ENCODE measurements around the gene CCDC51. TPM values are rescaled to one million over a fixed set of nuclear protein-coding genes. Genes with fewer than 3 reads are reported as not detected.

The CCDC51 gene
- total and polyA plus RNA-seq, 5 donors = 8.7 to 11.5 (median 11.2) TPM

DNA sequence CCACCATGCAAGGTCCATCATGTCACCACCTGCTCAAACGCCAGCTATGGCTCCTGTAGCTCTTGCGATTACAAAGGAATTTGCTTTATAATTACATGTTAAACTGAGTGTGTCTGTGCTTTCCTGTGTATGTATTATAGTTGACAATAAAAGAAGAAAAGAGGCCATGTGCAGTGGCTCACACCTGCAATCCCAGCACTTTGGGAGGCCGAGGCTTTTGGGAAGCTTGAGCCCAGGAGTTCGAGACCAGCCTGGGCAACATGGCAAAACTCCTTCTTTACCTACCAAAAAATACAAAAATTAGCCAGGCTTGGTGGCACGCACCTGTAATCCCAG lies 33.7 kb upstream of the CCDC51 start:
- WGBS = 60% methylated on average over 5 of the region's 5 CpGs
- DNase-seq (no peak), ATAC-seq (no peak)
- no peaks in the 10 kb centered on the region for H3K27me3 ChIP-seq (ENCODE audit: control insufficient read depth, insufficient read depth)
- H3K4me3 ChIP-seq (ENCODE audit: low read length) = no peak overlapping the region
- peak overlapping the region; percentile 99 for H3K27ac ChIP-seq (ENCODE audit: low read length)
- intact Hi-C loops (cut with DNase I) = no loop called here
- H3K9me3 ChIP-seq (ENCODE audit: control insufficient read depth, low read length) = no peaks in the 10 kb centered on the region
- H3K4me1 ChIP-seq (ENCODE audit: control insufficient read depth, insufficient read depth, low read length) = peaks cover 6% of the 10 kb centered on the region

GRCh38 chr3:48472923-48473616 lies 33.2 kb upstream of the CCDC51 start:
- Histone ChIP-seq H3K4me1 (ENCODE audit: control insufficient read depth, insufficient read depth, low read length) (peaks cover 11% of the 10 kb centered on the region), H3K9me3 (ENCODE audit: control insufficient read depth, low read length) (no peaks in the 10 kb centered on the region), H3K27ac (ENCODE audit: low read length) (peak overlapping the region; percentile 99), H3K4me3 (ENCODE audit: low read length) (peak overlapping the region; percentile 89), H3K27me3 (ENCODE audit: control insufficient read depth, insufficient read depth) (no peaks in the 10 kb centered on the region)
- WGBS = 1% methylated on average over 17 of the region's 17 CpGs
- ATAC-seq (peak; percentile 93), DNase-seq (peak; percentile 94 to 97 (median 97))
- intact Hi-C loops (cut with DNase I) = no loop called here

DNA sequence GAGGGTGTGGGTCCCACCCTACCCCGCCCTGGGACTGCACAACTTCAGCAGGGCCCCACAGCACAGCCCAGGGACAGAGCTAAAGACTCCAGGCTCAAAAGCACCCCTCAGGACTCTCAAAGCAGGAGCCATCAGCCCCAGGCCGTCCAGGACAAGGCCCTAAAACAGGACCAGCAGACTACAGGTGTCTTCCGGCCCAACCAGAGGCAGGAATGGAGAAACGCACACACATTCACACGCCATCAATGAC lies 32.7 kb upstream of the CCDC51 start:
- Histone ChIP-seq H3K9me3 (ENCODE audit: control insufficient read depth, low read length) (no peaks in the 10 kb centered on the region), H3K27me3 (ENCODE audit: control insufficient read depth, insufficient read depth) (no peaks in the 10 kb centered on the region), H3K4me1 (ENCODE audit: control insufficient read depth, insufficient read depth, low read length) (peaks cover 11% of the 10 kb centered on the region), H3K4me3 (ENCODE audit: low read length) (peak overlapping the region; percentile 89), H3K27ac (ENCODE audit: low read length) (peak overlapping the region; percentile 99)
- ATAC-seq = peak; percentile 45 to 73
- WGBS = 3% methylated on average over 5 of the region's 5 CpGs
- peak in 2 of 3 donors; percentile 49 to 74 for DNase-seq
- intact Hi-C loops (cut with DNase I) = no loop called here

DNA sequence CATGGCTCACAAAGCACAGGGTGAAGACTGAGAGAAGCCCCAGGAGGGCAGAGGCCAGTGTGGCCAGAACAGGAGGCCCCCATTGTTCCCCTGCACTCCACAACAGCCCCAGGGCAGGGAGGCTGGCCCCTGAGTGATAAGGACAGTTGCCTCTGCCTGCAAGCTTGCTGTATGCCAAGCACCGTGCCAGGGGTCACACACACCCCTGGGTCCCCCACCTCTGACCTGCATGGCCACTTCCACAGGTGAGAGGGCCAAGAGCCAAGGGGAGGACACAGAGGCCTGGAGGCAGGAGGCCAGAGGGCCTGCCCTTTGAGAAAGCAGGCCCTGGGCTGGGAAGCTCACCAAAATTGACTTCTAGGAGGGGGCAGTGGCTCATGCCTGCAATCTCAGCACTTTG lies 30.4 kb upstream of the CCDC51 start:
- Histone ChIP-seq H3K4me3 (ENCODE audit: low read length) (no peak overlapping the region), H3K27ac (ENCODE audit: low read length) (no peak overlapping the region), H3K9me3 (ENCODE audit: control insufficient read depth, low read length) (no peaks in the 10 kb centered on the region), H3K27me3 (ENCODE audit: control insufficient read depth, insufficient read depth) (no peaks in the 10 kb centered on the region), H3K4me1 (ENCODE audit: control insufficient read depth, insufficient read depth, low read length) (peaks cover 9% of the 10 kb centered on the region)
- ATAC-seq (no peak), DNase-seq (no peak)
- WGBS = 43% methylated on average over 1 of the region's 1 CpG
- intact Hi-C loops (cut with DNase I) = no loop called here

- Histone ChIP-seq H3K4me3 (ENCODE audit: low read length) (no peak overlapping the region), H3K27me3 (ENCODE audit: control insufficient read depth, insufficient read depth) (no peaks in the 10 kb centered on the region), H3K9me3 (ENCODE audit: control insufficient read depth, low read length) (no peaks in the 10 kb centered on the region), H3K4me1 (ENCODE audit: control insufficient read depth, insufficient read depth, low read length) (peaks cover 9% of the 10 kb centered on the region), H3K27ac (ENCODE audit: low read length) (no peak overlapping the region)
- WGBS = 77% methylated on average over 29 of the region's 29 CpGs
- intact Hi-C loops (cut with DNase I) = loop anchor here in 3 of 4 donors (5.0 kb wide), 2 partner anchors 33 to 78 kb away; partner anchors contain the start of gene SHISA5 (in 2 of the 3)
- DNase-seq (peak in 1 of 3 donors; percentile 58), ATAC-seq (no peak)
Observed at GRCh38 chr3:48469046-48469915, 29.4 kb upstream of the CCDC51 start.

DNA sequence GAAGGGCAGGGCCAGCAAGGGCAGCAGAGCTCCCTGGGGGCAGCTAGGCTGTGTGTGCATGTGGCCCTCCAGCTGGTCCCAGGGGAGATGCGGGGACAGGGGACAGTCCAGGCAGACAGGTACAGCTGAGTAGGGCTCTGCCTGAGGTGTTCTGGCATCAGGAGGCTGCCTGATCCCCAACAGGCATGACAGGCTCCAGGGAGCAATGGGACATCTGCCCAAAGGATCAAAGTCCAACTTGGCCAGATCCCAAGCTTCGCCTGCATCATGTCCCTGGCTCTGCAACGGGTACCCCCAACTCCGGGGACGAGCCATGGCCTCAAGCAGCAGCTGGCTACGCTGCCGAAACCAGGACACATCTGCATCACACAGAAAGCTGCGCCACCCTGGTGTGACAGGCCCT lies 28.4 kb upstream of the CCDC51 start:
- Histone ChIP-seq H3K4me1 (ENCODE audit: control insufficient read depth, insufficient read depth, low read length) (peaks cover 8% of the 10 kb centered on the region), H3K27me3 (ENCODE audit: control insufficient read depth, insufficient read depth) (no peaks in the 10 kb centered on the region), H3K4me3 (ENCODE audit: low read length) (no peak overlapping the region), H3K9me3 (ENCODE audit: control insufficient read depth, low read length) (no peaks in the 10 kb centered on the region), H3K27ac (ENCODE audit: low read length) (peak overlapping the region; percentile 15)
- DNase-seq (peak in 1 of 3 donors; percentile 64), ATAC-seq (no peak)
- intact Hi-C loops (cut with DNase I) = loop anchor here in 3 of 4 donors (5.0 kb wide), 2 partner anchors 34 to 79 kb away; partner anchors contain the start of gene SHISA5 (in 2 of the 3)
- 60% methylated on average over 8 of the region's 8 CpGs for WGBS

DNA sequence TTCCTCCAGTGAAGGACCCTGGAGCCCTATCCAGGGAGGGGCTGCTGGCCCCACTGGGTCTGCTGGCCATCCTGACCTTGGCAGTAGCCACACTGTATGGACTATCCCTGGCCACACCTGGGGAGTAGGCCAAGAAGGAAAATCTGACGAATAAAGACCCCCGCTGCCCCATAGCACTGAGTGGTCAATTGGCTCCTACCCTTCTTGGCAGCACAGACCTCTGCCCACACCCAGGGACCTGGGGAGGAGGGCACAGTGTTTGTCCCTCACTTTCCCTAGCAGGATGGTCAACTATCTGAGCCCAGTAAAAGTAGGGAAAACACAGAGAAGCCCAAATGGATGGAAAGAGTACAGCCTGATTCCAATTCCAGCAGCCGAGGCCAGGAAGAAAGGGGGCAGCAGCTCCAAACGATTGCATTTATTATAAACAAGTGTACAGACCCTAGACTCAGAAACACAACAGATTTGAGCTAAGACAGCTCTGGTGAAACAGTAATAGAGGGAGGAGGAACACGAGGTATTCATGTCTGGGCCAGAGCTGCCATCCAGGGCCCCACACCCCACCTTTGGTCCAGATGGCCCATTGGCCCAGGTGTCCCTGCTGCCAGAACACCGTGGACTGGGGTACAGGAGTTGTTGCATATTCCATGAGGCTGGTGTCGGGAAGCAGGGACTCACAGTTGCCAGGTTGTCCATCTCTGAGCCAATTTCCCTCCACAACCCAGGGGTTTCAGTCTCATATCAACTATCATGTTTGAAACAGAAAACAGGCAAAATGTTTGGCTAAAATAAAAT lies 27.8 kb upstream of the CCDC51 start:
- ATAC-seq (no peak), DNase-seq (no peak)
- H3K4me1 ChIP-seq (ENCODE audit: control insufficient read depth, insufficient read depth, low read length) = peaks cover 5% of the 10 kb centered on the region
- 57% methylated on average over 7 of the region's 7 CpGs for WGBS
- H3K9me3 ChIP-seq (ENCODE audit: control insufficient read depth, low read length) = no peaks in the 10 kb centered on the region
- H3K27ac ChIP-seq (ENCODE audit: low read length) = peak overlapping the region; percentile 15
- intact Hi-C loops (cut with DNase I) = loop anchor here in 3 of 4 donors (5.0 kb wide), 2 partner anchors 35 to 80 kb away; partner anchors contain the start of gene SHISA5 (in 2 of the 3)
- no peak overlapping the region for H3K4me3 ChIP-seq (ENCODE audit: low read length)
- H3K27me3 ChIP-seq (ENCODE audit: control insufficient read depth, insufficient read depth) = no peaks in the 10 kb centered on the region

GRCh38 chr3:48467110-48467454 lies 27.2 kb upstream of the CCDC51 start:
- 54% methylated on average over 9 of the region's 9 CpGs for WGBS
- peak overlapping the region; percentile 98 for H3K27ac ChIP-seq (ENCODE audit: low read length)
- peak overlapping the region; percentile 54 for H3K4me3 ChIP-seq (ENCODE audit: low read length)
- no peaks in the 10 kb centered on the region for H3K27me3 ChIP-seq (ENCODE audit: control insufficient read depth, insufficient read depth)
- ATAC-seq = no peak
- no peak for DNase-seq
- peaks cover 5% of the 10 kb centered on the region for H3K4me1 ChIP-seq (ENCODE audit: control insufficient read depth, insufficient read depth, low read length)
- intact Hi-C loops (cut with DNase I) = loop anchor here in 3 of 4 donors (5.0 kb wide), 2 partner anchors 35 to 80 kb away; partner anchors contain the start of gene SHISA5 (in 2 of the 3)
- H3K9me3 ChIP-seq (ENCODE audit: control insufficient read depth, low read length) = no peaks in the 10 kb centered on the region

DNA sequence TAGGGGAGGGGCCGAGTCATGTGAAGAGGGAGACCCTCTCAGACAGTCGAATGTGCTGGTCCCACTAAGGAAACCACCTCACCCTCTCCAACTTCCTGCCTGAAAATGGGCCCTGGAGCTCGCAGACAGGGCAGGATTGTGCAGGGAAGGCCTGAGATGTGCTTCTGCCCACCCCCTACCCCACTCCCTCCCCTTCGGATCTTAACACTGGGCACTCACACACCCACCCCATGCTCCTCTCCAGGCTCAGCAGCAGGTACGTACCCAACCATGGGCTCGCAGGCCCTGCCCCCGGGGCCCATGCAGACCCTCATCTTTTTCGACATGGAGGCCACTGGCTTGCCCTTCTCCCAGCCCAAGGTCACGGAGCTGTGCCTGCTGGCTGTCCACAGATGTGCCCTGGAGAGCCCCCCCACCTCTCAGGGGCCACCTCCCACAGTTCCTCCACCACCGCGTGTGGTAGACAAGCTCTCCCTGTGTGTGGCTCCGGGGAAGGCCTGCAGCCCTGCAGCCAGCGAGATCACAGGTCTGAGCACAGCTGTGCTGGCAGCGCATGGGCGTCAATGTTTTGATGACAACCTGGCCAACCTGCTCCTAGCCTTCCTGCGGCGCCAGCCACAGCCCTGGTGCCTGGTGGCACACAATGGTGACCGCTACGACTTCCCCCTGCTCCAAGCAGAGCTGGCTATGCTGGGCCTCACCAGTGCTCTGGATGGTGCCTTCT lies 26.6 kb upstream of the CCDC51 start:
- WGBS = 27% methylated on average over 19 of the region's 19 CpGs
- peak overlapping the region; percentile 98 for H3K27ac ChIP-seq (ENCODE audit: low read length)
- peak; percentile 2 to 25 for ATAC-seq
- H3K9me3 ChIP-seq (ENCODE audit: control insufficient read depth, low read length) = no peaks in the 10 kb centered on the region
- peak; percentile 51 to 71 (median 70) for DNase-seq
- intact Hi-C loops (cut with DNase I) = loop anchor here in 3 of 4 donors (5.0 kb wide), 2 partner anchors 36 to 81 kb away; partner anchors contain the start of gene SHISA5 (in 2 of the 3)
- no peaks in the 10 kb centered on the region for H3K27me3 ChIP-seq (ENCODE audit: control insufficient read depth, insufficient read depth)
- peaks cover 5% of the 10 kb centered on the region for H3K4me1 ChIP-seq (ENCODE audit: control insufficient read depth, insufficient read depth, low read length)
- peak overlapping the region; percentile 54 for H3K4me3 ChIP-seq (ENCODE audit: low read length)
